Natural killer cell (primary cell): ENCODE data around the gene PIGR. TPM values are rescaled to one million over a fixed set of nuclear protein-coding genes. Genes with fewer than 3 reads are reported as not detected.

Experiments used
- ATAC-seq, 3 donors: fragments of 150-1000 bp in 2 of 3; fragments of 200-7000 bp in 1 of 3; cut with Tn5 transposase; 1 replicate in 1 of 3; 2 replicates in 2 of 3; pipeline ENCODE4 v1.10.0; 2021; ENCODE audit warnings: mild to moderate bottlenecking in 2 of 3, moderate library complexity in 2 of 3
- DNase-seq, 2 donors: peaks; one replicate each; pipeline versions ENCODE4 v3.0.0 to v3.0.0-alpha.2; 2013 to 2021; ENCODE audit warnings: mixed read lengths in 1 of 2
- H3K27ac ChIP-seq: one replicate; pipeline ENCODE4 v1.5.1; 2013; ENCODE audit warnings: mild to moderate bottlenecking, low read length
- H3K27me3 ChIP-seq: one replicate; pipeline ENCODE4 v1.6.1; 2013; ENCODE audit warnings: low read length; ENCODE audit not compliant: control insufficient read depth, insufficient read depth
- H3K36me3 ChIP-seq: one replicate; pipeline ENCODE4 v1.6.1; 2013; ENCODE audit warnings: low read length; ENCODE audit not compliant: control insufficient read depth, insufficient read depth
- H3K4me1 ChIP-seq: one replicate; pipeline ENCODE4 v1.6.1; 2013; ENCODE audit warnings: low read length; ENCODE audit not compliant: control insufficient read depth, insufficient read depth
- H3K4me3 ChIP-seq: one replicate; pipeline ENCODE4 v1.5.1; 2013; ENCODE audit warnings: low read length
- H3K9me3 ChIP-seq: one replicate; pipeline ENCODE4 v1.6.1; 2013; ENCODE audit warnings: low read length; ENCODE audit not compliant: control insufficient read depth, insufficient read depth
- H3K27ac Mint-ChIP-seq, 2 donors: one replicate each; pipeline ENCODE4 v1.8.0; 2022; ENCODE audit warnings: mild to moderate bottlenecking in 2 of 2, mixed read lengths in 2 of 2, moderate library complexity in 1 of 2
- H3K27me3 Mint-ChIP-seq, 2 donors: one replicate each; pipeline ENCODE4 v1.8.0; 2022; ENCODE audit warnings: low read depth in 2 of 2, mixed read lengths in 2 of 2
- H3K36me3 Mint-ChIP-seq: one replicate; pipeline ENCODE4 v1.8.0; 2022; ENCODE audit warnings: mixed read lengths
- H3K4me1 Mint-ChIP-seq, 2 donors: one replicate each; pipeline ENCODE4 v1.8.0; 2022; ENCODE audit warnings: mixed read lengths in 2 of 2
- H3K4me3 Mint-ChIP-seq: one replicate; pipeline ENCODE4 v1.8.0; 2022; ENCODE audit warnings: mild to moderate bottlenecking, moderate library complexity, mixed read lengths
- H3K9me3 Mint-ChIP-seq, 2 donors: one replicate each; pipeline ENCODE4 v1.8.0; 2022; ENCODE audit warnings: mixed read lengths in 2 of 2
- CTCF ChIP-seq: fragments of 200-600 bp; IDR thresholded peaks from one replicate; pipeline ENCODE4 v1.8.0; 2022; ENCODE audit warnings: antibody characterized with exemption
- WGBS: methylation state at CpG from one replicate; pipeline ENCODE4 v1.1.7; 2013; ENCODE audit warnings: missing lambda C conversion rate; ENCODE audit not compliant: insufficient coverage; 5-methylcytosine and 5-hydroxymethylcytosine counted together
- intact Hi-C: fragments of 100-400 bp; cut with micrococcal nuclease; formaldehyde crosslinking; loops from one replicate; pipeline ENCODE4 v1.14.2; 2022
- total RNA-seq, 4 donors: library from RNA; stranded (reverse); fragments of 120-200 nt in 1 of 4; gene quantifications; one replicate each; pipeline versions ENCODE4 v1.2.3 to v1.2.4, GENCODE V29; 2013 to 2022

The PIGR gene
- total RNA-seq, 3 donors from 2014 or later (not counting 1 experiment from before 2014, with no cell fraction given), result 0.38 TPM; not detected in 2

GRCh38 chr1:206903687-206904086, 42.6 kb downstream of the PIGR start:
- H3K36me3 Mint-ChIP-seq, result peaks cover 24% of the 10 kb centered on the region
- no peaks in the 10 kb centered on the region for H3K27me3 Mint-ChIP-seq
- ATAC-seq, result no peak
- Histone ChIP-seq H3K36me3 (peaks cover 66% of the 10 kb centered on the region), H3K27me3 (no peaks in the 10 kb centered on the region), H3K4me3 (no peak overlapping the region), H3K4me1 (peaks cover 13% of the 10 kb centered on the region), H3K27ac (no peak overlapping the region), H3K9me3 (no peaks in the 10 kb centered on the region)
- peak overlapping the region; percentile 70 to 76 for H3K27ac Mint-ChIP-seq
- DNase-seq, result no peak
- H3K4me3 Mint-ChIP-seq, result no peak overlapping the region
- intact Hi-C loops, result no loop called here
- no peak for TF ChIP-seq CTCF
- no peaks in the 10 kb centered on the region for H3K9me3 Mint-ChIP-seq
- 88% methylated on average over 2 of the region's 2 CpGs for WGBS
- H3K4me1 Mint-ChIP-seq, result peaks cover 36 to 60% of the 10 kb centered on the region in 2 donors

- H3K4me1 Mint-ChIP-seq, result peaks cover 30 to 55% of the 10 kb centered on the region in 2 donors
Measured at GRCh38 chr1:206902702-206903101, 43.6 kb downstream of the PIGR start.

GRCh38 chr1:206901944-206902343, 44.3 kb downstream of the PIGR start:
- DNase-seq, result no peak
- no peaks in the 10 kb centered on the region for H3K9me3 Mint-ChIP-seq
- Histone ChIP-seq H3K9me3 (no peaks in the 10 kb centered on the region), H3K36me3 (peaks cover 48% of the 10 kb centered on the region), H3K4me1 (peaks cover 3% of the 10 kb centered on the region), H3K27ac (no peak overlapping the region), H3K27me3 (no peaks in the 10 kb centered on the region), H3K4me3 (no peak overlapping the region)
- peaks cover 18% of the 10 kb centered on the region for H3K36me3 Mint-ChIP-seq
- TF ChIP-seq CTCF, result no peak
- ATAC-seq, result no peak
- no peak overlapping the region for H3K4me3 Mint-ChIP-seq
- no peaks in the 10 kb centered on the region for H3K27me3 Mint-ChIP-seq
- peaks cover 27 to 54% of the 10 kb centered on the region in 2 donors for H3K4me1 Mint-ChIP-seq
- 92% methylated on average over 5 of the region's 6 CpGs for WGBS
- H3K27ac Mint-ChIP-seq, result peak overlapping the region; percentile 75 to 83
- intact Hi-C loops, result no loop called here

More at GRCh38 chr1:206902702-206903101, 43.6 kb downstream of the PIGR start:
- peaks cover 9% of the 10 kb centered on the region for H3K4me1 ChIP-seq
- no peak for TF ChIP-seq CTCF
- Mint-ChIP-seq H3K4me3 (no peak overlapping the region), H3K9me3 (no peaks in the 10 kb centered on the region), H3K27ac (peak overlapping the region; percentile 46 to 76), H3K36me3 (peaks cover 18% of the 10 kb centered on the region), H3K27me3 (no peaks in the 10 kb centered on the region)
- peaks cover 56% of the 10 kb centered on the region for H3K36me3 ChIP-seq
- intact Hi-C loops, result no loop called here
- whole genome bisulfite sequencing, result 100% methylated on average over 1 of the region's 1 CpG
- ATAC-seq, result no peak
- DNase-seq, result no peak
- no peaks in the 10 kb centered on the region for H3K27me3 ChIP-seq
- no peak overlapping the region for H3K4me3 ChIP-seq
- H3K9me3 ChIP-seq, result no peaks in the 10 kb centered on the region
- H3K27ac ChIP-seq, result no peak overlapping the region

- H3K4me1 ChIP-seq, result no peaks in the 10 kb centered on the region
- 92% methylated on average over 7 of the region's 7 CpGs for WGBS
- Mint-ChIP-seq H3K9me3 (no peaks in the 10 kb centered on the region), H3K4me3 (no peak overlapping the region), H3K27ac (peak overlapping the region; percentile 75 to 83), H3K27me3 (no peaks in the 10 kb centered on the region), H3K4me1 (peaks cover 12 to 37% of the 10 kb centered on the region in 2 donors), H3K36me3 (peaks cover 16% of the 10 kb centered on the region)
- DNase-seq (no peak), ATAC-seq (no peak)
- intact Hi-C loops, result no loop called here
- H3K9me3 ChIP-seq, result no peaks in the 10 kb centered on the region
- TF ChIP-seq CTCF, result no peak
- no peaks in the 10 kb centered on the region for H3K27me3 ChIP-seq
- H3K4me3 ChIP-seq, result no peak overlapping the region
- peaks cover 32% of the 10 kb centered on the region for H3K36me3 ChIP-seq
- no peak overlapping the region for H3K27ac ChIP-seq
Measured at GRCh38 chr1:206900149-206900548, 46.1 kb downstream of the PIGR start.
